GM18498 (cell line): Measurements from ENCODE around the gene PPP2R2B.

Experiments
- ATAC-seq: cut with Tn5 transposase; IDR thresholded peaks from one replicate; pipeline ENCODE4 v1.9.1; 2021; ENCODE audit warnings: mild to moderate bottlenecking, moderate library complexity; ENCODE audit not compliant: unreplicated experiment

PPP2R2B gene

DNA sequence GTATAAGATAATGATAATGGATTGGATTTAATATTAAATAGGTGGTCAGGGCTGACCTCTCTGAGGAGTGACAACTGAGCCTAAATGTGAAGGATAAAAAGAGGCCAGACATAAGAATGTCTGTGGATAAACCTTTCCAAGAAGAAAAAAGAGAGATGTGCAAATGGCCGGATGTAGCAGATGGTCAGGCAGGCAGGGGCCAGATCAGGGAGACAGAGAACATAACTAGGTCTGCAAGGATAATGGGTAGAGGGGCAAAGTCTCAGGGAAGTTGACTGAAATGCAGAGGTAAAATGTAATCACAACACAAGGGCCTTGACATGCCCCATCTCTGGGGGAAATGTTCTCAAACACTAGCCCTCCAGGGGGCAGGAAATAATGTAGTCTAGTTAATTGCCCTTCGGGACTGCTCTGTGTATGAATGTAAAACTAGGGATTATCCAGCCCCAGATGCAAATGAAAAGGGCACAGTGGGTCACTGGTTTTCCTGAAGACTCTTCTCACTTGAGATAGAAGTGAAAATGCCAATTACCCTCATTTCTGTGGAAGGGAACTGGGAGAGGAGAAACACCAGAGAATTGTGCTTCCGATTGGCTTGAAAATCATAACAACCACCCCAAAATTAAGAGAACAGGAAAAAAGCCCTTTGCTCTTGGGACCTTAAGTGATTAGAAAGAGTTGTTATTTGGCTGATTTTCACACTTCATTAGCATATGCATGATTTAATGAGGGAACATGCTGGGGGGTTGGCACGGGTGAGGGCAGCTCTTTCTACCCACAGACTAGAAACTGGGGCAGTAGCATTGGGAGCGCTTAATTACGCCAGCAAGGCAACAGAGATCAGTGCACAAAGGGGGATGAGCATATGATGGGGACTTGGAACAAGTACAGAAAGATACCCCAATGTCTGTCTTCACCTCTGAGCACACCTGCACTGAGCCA lies 88.6 kb downstream of the PPP2R2B start:
- no peak for ATAC-seq

DNA sequence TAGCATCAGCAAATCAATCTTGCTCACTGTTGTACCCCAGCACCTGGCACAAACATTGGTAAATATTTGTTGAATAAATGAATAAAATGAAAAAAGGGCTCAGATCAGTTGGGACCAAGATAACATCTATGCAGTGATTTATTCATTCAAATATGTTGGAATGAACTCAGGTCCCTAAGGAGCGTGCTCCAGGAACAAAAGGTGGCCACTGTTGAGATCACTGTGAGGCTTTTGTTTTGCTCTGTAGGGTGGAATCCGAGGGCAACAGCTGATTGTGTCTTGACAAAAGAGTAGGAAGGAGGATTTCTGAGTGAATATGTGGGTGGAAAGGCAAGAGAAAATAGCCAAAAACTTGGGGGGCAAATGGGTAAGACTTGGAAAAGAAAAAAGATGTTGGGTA lies 89.7 kb downstream of the PPP2R2B start:
- ATAC-seq, result no peak

DNA sequence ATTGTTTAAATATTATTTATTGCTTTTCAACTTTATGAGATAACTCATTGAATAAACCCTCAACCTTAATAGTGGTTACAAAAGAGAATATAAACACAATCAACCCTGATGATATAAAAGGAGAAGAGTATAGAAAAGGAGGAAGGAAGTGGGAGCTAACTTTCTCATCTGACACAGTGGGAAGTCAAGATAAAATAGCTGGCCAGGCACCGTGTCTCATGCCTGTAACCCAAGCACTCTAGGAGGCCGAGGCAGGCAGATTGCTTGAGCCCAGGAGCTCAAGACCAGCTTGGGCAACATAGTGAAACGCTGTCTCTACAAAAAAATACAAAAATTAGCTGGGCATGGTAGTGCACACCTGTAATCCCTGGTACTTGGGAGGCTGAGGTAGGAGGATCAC lies 93.5 kb downstream of the PPP2R2B start:
- no peak for ATAC-seq

DNA sequence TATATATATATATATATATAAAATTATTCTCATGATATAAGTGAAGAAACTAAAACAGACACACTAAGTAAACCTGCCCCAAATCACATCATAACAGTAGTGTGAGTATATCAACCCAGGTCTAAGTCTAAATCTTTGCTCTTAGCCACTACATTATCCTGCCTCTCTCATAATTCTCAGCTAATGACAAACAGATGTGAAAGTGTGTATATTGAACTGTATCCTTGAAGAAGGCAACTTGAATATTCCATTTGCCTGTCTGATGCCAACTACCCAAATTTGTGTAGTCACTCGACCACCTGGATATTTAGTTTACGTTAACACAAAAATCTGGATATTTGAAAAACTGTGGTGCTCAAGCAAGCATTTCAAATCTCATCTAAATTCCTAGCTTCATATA lies 97.4 kb downstream of the PPP2R2B start:
- ATAC-seq, result no peak

DNA sequence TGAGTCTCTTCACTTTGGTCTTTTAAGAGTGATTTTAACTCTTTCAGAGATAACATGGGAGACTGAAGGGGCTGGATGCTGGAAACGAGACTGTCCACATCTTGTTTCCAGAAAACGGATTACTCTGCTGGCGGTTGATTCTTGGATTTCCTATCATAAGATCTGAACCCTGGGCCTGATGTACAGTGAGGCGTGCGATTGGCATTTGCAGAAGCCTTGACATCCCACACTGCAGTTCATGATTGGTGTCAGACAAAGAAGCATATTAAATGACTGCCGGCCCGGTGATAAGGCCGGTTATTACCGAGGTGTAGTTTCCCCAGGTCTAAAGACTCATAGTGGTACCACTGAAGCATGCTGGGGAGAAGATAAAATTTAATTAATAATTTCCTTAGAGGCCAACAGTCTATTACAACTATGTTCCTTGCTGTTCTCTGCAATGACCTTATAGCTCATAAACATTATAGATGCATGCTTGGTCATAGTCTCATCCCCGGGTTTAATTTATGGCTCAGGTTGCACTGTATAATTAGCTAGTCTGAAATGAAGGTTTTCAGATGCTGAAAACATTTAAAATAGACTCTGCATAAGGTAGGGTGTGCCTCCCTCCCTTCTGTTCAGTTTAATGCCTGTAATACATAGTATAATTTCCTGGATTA lies 99.2 kb downstream of the PPP2R2B start:
- no peak for ATAC-seq

DNA sequence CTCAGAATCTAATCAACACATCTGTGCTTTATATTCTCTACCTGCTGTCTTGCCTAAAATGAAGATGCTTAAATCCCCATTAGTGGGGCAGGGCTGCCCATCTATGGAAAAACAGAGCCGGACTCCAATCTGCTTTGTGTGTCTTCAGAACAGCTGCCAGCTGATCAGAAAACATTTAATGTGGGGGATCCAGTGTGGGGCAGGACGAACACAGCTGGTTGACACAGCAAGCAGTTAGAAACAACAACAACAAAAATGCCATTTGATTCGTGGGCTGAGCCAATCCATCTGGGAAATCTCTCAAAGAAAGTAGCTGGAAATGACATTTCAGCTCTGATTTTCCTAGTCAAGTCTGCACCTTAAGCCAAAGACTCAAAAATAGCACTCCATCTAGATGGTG lies 99.8 kb downstream of the PPP2R2B start:
- ATAC-seq, result no peak

DNA sequence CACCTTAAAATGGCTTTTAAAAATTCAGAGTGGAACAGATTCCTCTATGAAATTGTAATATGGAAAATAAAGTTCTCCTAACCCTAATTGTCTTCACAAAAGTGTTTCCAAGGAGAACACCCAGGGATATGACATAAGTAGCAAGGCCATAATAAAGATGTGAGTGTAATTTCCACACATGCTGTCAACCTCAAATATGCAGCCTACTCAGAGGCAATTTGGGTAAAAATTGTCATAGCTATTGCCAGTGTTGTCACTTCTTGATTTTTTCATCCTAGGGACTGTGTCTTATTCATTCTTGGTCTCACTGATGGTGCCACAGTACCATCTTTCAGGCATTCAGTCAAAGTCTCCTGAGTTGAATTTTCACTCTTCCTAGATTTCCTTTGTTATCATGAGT lies 100.3 kb downstream of the PPP2R2B start:
- ATAC-seq, result no peak

DNA sequence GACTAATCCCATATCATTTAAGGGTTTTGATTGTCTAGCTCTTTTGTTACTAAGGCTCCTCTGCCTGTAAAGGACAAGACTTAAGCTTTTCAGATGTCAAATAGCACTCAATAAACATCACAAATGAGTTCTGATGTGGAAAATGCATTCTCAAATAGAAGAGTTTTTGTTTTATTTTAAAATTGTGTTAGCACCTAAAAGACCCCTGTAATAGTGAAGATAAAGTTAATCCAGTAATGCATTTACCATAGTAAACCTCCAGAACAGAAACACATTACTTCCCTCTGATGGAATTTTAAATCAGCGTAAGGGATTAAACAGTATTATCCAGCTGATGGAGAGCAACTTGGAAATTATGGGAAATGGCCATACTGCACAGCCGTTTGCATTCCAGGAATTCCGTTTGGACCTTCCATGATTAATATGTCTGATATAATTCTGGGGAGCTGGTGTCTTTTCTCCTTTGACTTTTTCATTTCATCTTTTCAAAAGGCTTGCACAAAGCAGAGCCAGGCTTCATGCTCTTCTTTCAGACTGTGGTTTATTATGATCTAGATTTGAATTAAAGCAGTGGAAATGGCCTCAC lies 105.6 kb downstream of the PPP2R2B start:
- no peak for ATAC-seq

DNA sequence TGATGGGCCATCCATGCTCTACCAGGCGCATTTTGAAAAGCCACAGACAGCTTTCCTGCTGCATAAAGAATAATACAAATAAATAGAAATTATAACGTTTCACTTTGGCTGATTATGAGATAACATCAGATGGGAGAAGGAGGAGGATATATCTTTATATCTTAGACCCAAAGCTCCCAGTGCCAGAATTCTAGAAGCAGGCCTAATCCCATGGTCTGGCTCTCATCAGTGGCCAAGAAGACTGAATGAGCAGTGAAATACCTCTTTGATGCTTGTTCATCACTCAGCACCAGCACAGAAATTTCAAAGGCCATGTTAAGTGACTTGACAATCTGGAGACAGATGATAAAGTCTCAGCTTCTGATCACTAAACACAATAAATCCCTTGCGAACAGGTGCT lies 107.6 kb downstream of the PPP2R2B start:
- ATAC-seq, result no peak

DNA sequence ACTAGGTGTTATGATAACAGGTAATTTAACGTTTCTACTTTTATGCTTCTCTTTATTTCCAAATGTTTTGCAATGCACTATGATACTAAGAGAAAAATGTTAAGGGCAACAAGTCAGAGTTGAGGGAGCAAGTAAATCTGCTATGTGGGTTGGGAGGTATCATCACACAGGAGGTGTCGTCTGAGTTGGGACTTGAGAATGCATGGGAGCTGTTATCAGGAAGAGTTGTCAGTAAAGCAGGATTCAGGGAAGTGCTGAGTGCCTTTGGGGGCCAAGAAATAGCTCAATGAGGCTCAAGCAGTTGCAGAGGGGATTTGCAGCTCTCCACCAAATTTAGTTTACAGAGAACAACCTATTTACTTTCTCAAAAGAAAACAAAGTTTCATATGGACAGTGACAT lies 108.0 kb downstream of the PPP2R2B start:
- ATAC-seq, result no peak

DNA sequence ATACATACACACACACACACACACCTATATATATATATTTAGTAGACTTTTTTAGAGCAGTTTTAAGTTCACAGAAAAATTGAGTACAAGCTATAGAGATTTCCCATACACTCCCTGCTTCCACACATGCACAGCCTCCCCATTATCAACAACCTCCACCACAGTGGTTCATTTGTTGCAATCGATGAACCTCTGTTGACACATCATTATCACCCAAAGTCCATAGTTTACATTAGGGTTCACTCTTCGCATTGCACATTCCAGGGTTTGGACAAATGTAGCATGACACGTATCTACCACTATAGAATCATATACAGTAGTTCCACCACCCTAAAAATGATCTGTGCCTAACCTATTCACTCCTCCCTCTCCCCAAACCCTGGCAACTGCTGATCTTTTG lies 111.0 kb downstream of the PPP2R2B start:
- ATAC-seq, result no peak

DNA sequence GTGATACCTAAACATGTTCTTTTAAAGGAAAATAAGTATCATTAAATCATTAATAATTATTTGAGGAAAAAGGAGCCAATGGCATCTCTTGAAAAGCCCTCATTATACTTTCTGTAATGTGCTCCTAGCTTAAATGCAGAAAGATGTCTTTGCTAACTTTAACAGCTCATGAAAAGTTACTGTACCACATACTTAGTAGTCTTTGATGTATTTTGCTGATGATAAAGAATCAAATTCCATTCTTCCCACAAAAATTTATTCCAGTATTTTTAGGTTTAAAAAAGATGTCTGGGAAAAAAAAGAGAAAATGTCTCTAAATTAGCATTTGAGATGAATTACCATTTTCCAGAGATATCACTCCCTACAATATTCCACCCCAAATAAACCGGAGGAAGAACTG lies 112.5 kb downstream of the PPP2R2B start:
- no peak for ATAC-seq

DNA sequence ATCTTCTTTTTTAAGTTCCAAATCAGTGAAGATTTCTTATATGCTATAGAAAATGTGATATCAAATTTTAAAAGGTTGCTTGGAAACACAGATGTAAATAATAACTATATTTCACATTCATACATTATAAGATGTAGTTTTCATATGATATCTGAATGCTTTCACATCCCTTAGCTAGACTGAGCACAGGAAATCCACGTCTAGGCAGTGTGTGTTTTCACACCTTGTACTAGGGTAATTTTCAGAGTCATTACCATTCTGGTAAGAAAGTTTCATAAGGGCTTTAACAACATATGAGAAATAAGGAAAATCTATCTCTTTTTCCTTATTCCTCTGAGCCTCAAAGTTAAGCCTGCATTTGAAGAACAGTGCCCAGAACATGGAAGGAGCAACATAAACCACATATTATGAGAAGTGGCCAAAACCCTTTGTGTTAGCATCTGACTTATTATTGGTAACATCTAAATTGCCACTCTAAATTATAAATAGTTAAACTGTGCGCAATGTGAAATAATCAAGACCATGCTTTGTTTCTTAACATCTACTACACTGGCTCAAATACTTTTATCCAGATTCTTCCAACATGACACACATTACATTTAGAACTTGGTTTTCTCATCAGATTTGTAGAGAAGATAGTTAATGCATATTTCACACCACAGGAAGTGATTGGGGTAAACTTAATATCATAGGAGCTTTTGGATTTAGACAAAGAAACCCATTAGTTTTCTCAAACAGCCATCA lies 113.3 kb downstream of the PPP2R2B start:
- ATAC-seq, result no peak

DNA sequence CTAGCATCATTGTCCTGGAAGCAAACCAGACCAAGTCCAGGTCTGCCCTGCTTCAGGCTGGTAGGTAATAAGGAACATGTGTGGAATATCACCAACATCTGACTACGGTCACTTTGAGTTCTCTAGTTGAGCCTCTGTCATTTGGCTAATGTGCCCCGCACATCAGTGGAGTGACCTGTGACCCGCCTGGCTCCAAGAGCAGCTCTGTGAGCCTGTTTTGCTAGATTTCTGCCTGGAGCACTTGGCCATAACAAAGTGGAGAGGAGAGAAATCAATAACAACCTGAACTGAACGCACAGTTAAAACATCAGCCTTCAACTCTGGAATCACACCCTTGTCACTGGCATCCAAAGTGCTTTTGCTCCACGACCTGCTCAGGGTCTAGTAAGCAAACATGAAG lies 115.7 kb downstream of the PPP2R2B start:
- ATAC-seq, result no peak

DNA sequence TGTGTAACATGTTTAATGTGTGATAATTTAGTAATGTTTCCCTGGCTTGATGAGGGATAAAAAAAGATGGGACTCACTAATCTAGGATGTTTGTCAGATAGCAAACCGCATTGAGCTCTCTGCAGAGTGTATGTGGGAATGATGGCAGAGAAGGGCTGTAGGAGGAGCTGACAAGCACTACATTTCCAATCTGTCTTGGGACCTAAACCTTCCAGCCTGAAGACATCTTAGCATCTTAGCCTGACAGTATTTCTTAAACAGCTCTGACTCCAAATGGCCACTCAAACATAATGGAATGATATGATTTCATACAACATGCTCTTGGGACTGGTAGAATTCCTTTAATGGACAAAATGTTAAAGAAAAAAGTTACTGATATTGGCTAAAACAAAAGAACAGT lies 116.7 kb downstream of the PPP2R2B start:
- no peak for ATAC-seq

DNA sequence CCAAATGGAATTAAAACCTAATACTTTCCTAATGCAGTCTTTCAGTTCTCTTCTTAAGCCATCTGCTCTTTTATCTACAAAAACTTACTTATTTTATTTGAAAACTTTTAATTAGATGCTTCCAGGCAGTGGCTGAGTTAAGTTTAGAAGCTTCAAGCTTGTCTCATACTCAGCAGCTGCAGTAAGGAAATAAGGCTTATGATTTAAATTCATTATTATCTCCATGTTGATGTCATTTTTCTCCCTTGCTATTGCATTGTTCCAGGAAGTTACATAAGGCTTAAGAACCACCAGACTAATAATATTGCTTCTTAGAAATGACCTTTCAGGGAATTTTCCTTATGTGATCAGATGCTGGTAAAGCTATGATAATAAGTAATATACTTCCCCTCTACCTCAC lies 119.6 kb downstream of the PPP2R2B start:
- ATAC-seq, result no peak

DNA sequence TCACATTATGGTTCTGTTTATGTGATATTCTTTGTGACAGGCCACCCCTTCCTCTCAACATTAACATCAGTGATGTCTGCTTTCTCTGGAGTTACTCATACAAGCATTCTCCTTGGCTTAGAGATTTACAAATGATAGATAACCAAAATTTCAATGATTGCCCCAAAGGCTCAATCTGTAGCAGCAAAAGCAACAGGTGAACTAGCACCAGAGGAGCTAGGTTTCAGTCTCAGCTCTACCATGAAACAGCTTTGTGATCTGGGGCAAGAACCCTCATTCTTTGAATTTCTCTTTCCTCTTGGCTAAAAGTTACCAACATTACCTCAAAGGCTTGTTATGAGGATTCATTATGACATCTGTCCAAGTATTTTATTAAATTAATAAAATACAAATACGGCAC lies 120.5 kb downstream of the PPP2R2B start:
- ATAC-seq, result no peak

DNA sequence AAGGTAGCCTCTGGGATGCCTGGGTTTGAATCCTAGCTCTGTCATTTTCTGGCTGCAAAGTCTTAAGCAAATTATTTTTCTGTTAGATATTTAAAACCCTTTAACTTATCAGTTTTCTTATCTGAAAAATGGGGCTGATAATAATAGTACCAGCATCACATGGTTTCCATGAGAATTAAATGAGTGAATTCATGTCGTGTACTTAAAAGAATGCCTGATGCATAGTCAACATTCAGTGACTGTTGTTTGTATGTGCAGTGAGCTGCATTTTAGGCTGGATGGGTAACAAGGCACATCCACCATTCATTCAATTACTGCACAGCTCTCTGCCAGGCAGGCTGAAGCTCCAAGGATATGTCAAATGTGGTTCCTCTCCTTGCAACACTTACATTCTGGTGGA lies 122.0 kb downstream of the PPP2R2B start:
- ATAC-seq, result no peak

DNA sequence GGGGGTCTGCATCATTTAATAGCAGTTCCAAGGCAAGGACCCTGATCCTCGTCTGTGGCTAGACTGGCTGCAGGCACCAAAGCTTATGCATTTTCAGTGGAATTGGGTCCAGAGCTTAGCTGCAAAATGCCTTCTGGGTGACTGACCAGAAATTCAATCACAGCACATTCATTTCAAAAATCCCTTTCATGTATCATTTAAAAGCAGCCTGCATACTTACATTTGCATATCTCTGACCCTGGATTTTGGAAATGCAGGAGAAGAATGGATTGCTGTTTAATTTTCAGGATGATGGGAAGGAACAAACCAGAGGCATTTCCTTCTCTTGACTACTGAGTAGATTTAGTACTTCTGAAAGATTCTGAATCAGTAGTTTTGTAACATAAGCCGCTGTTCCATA lies 122.8 kb downstream of the PPP2R2B start:
- no peak for ATAC-seq

DNA sequence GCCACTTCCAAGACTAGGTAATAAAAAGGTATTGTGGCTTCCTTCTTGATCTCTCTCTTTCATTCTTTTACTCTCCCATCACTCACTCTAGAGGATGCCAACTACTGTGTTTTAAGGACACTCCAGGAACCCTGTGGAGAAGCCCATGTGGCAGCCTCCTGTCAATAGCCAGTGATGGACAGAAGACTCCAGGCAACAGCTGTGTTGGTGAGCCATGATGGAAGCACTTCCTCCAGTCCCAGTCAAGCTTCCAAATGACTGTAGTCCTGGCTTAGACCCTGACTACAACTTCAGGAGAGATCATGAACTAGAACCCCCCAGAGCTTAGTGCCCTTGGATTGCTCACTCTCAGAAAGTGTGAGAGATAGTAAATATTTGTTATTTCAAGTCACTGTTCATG lies 123.9 kb downstream of the PPP2R2B start:
- ATAC-seq, result no peak

DNA sequence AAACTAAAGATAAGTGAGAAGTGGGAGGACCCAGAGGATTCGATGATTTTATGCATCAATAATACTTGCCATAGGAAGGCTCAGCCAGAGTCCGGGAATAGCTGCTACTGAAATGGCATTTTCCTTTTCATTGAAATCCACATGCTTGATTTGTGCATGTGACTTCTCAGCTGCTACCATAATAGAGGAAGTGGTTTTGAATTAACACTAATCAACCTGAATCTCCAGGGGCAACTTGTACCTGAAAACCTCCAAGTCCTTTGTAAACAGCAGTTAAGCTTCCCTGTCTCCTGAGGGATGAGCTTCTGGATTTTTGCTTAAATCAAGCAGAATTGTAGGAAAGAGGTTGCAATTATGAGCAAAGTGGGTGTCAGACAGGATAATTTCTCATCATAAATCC lies 124.9 kb downstream of the PPP2R2B start:
- no peak for ATAC-seq
